HG03521 (cell line): ENCODE data around the gene FLYWCH1.

ENCODE experiments used
- ATAC-seq: cut with Tn5 transposase; IDR thresholded peaks from one replicate; pipeline ENCODE4 v1.9.1; 2021; ENCODE audit warnings: mild to moderate bottlenecking, moderate library complexity; ENCODE audit not compliant: unreplicated experiment

FLYWCH1 gene

GRCh38 chr16:2981899-2982250, 70.1 kb downstream of the FLYWCH1 start:
- no peak for ATAC-seq

DNA sequence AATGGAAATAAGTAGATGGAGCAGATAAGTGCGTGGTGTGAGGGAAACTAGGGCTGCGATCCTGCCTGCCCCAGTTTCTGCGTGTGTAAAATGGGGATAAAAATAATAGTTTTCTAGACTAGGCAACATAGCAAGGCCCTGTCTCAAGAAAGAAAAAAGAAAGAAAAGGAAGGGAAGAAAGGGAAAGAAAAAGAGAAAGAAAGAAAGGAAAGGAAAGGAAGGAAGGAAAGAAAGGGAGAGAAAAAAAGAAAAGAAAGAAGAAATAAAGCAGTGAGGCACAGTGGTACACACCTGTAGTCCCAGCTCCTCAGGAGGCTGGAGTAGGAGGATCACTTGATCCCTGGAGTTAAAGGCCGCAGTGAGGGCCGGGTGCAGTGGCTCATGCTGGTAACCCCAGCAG, 70.7 kb downstream of the FLYWCH1 start:
- ATAC-seq: no peak

- ATAC-seq: no peak
Measured at GRCh38 chr16:2983706-2984136, 72.0 kb downstream of the FLYWCH1 start.

GRCh38 chr16:2985462-2985861, 73.7 kb downstream of the FLYWCH1 start:
- ATAC-seq: no peak

DNA sequence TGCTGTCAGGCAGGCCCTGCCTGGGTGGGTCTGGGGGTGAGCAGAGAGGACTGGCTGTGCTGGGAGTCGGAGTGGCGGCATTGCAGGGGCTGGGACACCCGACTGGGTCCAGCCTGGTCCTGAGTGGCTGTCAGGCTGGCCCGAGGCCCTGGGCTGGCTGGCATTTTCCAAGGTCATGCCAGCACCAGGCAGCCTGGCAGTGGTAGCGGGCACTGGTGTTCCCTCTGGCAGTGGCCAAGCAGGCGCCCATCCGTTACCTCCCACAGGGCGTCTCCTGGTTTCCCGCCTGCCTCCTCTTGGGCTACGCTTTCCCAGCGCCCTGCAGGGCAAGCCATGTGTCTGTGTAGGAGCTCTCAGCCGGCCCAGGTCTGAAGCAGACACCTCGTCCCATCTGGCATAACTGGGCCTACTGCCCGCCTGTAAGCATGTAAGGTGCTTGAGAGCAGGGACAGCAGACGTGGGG, 74.2 kb downstream of the FLYWCH1 start:
- no peak for ATAC-seq

DNA sequence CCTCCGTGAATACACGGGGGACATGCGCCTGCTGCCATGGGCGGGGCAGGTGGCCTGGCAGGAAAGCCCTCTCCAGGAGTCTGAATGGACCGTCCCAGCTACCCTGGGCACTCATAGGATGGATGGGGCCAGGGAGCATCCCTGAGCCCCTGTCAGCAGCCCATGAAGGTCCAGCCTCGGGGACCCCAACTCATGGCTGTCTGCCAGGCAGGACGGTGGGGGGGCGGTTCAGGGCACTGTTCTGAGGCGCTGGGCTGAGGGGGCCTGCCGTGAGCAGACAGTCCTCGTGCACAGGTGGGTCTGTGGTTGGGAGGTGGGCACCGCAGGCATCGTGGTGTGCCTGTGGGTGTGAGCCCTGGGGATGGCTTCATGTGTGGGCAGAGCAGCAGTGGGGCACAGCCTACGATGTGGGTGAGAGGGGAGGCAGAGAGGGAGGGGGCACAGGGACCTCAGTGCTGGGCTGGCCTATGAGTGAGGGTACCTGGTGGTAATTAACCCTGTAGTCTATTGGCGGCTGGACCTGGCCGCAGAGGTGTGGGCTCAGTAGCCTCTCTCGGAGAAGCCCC, 75.0 kb downstream of the FLYWCH1 start:
- ATAC-seq: no peak

- no peak for ATAC-seq
Measured at GRCh38 chr16:2987286-2987685, 75.6 kb downstream of the FLYWCH1 start.

DNA sequence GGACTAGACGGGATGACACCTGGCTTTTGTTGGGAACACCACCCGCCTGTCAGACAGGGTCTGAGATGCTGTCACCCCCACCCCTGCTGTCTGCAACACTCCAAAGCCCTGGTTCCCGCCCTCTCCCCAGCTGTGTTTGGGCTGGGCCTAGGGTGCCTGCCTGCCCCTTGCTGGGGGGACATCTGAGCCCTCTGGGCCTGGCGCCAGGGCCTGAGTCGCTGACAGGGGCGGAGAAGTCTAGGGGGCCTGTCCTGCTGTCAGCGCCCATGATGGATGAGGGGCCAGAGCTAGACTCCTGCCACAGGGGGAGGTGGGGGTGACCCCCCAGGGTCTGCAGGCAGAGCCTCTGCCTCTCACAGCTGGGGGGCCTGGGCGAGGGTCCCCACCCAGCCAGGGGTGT, 76.1 kb downstream of the FLYWCH1 start:
- no peak for ATAC-seq

GRCh38 chr16:2988590-2989099, 76.9 kb downstream of the FLYWCH1 start:
- no peak for ATAC-seq

DNA sequence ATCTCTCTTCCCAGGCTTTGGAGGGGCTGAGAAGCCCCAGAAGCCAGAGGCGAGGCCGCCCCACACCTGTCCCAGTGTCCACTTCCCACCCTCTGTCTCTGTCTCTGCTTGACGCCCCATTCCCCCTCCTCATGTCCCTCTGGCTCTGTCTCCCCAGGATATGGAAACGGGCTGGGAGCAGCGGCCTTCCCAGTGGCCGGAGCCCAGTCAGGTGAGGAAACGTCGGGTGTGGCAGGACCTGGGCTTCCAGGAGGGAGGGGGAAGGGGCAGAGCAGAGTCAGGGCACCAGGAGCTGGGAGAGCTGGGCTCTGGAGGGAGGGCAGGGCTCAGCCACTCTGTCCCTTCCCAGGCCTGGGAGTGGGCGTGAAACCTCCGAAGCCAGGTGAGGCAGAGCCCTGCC, 79.2 kb downstream of the FLYWCH1 start:
- ATAC-seq: no peak

DNA sequence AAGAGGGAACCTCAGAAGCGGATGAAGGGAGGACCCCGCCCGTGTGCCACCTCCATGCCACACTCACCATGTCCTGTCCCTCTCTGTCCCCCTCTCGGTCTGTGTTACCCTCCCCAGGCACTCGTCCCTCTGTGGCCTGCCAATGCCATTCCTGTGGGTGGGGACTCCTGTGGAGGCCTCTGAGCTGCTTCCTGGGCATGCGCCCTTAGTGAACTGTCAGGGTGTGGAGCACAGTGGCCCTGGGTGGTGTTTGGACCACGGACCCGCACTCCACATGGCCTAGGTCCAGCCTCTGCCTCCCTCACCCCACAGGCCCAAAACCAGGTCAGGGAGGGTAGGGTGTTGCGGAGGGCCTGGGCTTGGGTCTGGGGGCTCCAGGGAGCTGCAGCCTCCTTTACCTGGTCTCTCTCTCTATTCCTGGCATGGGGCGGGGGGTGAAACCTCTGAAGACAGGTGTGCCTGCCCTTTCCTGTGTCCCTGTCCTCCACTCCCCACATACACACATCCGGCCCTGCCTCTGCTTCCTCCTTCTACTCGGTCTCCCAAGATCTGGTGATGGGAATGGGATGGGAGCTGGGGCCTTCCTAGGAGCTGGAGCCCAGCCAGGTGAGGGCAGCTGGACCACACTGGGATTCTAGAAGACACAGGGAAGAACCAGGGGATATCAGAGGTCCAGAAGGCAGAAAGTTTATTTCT, 80.0 kb downstream of the FLYWCH1 start:
- no peak for ATAC-seq

DNA sequence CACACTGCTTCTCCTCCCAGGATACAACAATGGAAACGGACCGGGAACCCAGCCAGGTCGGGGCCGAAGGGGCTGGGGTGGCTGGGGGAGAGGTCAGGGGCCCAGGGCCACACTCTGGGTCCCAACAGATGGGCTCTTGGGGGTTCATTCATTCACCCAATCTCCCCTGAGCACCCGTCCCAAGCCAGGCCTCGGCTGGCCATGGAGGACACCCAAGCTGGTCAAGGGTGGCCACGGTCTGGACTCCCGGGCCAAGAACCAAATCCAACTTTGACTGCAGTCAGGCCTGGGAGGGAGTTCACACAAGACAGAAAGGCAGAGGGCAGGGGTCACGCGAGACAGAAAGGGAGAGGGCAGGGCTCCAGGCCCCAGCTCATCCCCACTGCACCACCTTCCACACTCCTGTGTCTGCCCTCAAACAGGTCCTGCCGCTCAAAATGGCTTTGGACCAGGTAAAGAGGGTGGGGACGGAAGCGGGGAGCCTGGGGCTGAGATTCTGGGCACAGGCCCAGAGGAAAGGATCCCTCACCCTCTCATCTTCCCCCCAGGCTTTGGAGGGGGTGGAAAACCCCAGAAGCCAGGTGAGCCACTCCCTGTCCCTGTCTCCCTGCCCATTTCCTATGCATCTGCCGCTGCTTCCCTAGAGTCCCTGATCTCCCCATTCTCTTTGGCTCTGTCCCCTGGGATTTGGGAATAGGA, 80.8 kb downstream of the FLYWCH1 start:
- no peak for ATAC-seq

DNA sequence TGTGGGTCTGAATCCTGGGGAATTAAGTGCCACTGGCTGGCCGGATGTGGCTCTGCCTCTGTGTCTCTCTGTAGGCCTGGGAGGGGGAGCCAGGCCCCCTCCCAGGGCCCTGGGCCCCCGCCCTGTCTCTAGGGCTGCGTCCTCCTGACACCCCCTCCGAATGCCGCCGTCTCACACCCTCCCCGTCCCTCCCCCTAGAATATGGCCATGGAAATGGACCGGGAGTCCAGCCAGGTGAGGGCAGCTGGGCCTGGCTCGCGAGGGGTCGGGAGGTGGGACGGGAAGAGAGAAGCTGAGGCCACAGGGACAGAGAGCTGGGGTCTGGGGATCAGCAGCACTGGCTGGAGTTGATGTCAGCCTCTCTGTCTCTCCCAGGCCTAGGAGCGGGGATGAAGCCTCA, 84.6 kb downstream of the FLYWCH1 start:
- no peak for ATAC-seq

DNA sequence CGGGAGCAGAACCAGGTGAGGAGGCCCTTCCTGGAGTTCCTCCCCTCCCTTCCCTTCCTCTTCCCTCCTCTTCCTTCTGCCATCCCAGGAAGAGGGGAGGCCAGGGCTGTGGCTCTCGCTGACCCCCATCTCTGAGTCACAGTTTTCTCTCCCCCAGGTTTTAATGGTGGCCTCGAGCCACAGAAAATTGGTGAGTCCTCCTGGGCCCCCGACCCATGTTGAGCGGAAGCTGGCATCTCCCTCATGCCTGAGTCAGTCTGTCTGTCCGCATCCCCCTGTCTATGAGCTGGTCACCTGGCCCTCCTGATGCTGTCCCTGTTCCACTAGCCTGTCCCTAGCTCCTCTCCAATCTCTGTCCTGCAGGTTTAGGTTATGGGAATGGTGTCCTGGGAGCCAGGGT, 88.2 kb downstream of the FLYWCH1 start:
- ATAC-seq: no peak

- ATAC-seq: no peak
Measured at GRCh38 chr16:3000540-3000939, 88.8 kb downstream of the FLYWCH1 start.
